Ovary (tissue), 3 donors: Measurements from ENCODE around the gene ESRRG.

Experiments
- POLR2A ChIP-seq: fragments of 450-650 bp; IDR thresholded peaks from one replicate; pipeline ENCODE4 v1.6.1; 2017; ENCODE audit warnings: antibody characterized with exemption, mild to moderate bottlenecking, moderate library complexity
- TF ChIP-seq, protein P1 (sequence below), 3 donors: fragments of 450-650 bp in 2 of 3; fragments of 200-600 bp in 1 of 3; IDR thresholded peaks; one replicate each; pipeline versions ENCODE4 v1.5.1 to v1.8.0; 2016 to 2022; ENCODE audit warnings: antibody characterized with exemption in 3 of 3, mild to moderate bottlenecking in 1 of 3
- donor health status: DM: no; HTN: no; CAD: no.

DNA sequence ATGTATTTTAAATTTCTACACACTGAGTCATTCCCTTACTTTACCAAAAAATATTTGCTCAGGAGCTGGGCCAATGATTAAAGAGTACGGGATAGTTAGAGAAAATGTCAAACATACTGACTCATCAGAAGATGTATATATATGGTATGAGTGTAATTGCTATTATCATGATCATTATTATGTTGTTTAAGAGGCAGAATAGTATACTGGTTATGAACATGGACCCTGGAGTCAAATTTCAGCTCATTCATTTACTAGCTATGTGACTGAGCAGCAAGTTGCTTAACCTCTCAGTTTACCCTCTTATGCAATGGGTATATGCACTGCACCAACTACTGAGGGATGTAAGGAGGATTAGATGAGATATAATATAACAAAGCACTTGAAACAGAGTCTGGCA lies 258.7 kb downstream of the ESRRG start:
- TF ChIP-seq, protein P1, sequence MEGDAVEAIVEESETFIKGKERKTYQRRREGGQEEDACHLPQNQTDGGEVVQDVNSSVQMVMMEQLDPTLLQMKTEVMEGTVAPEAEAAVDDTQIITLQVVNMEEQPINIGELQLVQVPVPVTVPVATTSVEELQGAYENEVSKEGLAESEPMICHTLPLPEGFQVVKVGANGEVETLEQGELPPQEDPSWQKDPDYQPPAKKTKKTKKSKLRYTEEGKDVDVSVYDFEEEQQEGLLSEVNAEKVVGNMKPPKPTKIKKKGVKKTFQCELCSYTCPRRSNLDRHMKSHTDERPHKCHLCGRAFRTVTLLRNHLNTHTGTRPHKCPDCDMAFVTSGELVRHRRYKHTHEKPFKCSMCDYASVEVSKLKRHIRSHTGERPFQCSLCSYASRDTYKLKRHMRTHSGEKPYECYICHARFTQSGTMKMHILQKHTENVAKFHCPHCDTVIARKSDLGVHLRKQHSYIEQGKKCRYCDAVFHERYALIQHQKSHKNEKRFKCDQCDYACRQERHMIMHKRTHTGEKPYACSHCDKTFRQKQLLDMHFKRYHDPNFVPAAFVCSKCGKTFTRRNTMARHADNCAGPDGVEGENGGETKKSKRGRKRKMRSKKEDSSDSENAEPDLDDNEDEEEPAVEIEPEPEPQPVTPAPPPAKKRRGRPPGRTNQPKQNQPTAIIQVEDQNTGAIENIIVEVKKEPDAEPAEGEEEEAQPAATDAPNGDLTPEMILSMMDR (IDR thresholded peaks at IDR 0.05), result no peak
- TF ChIP-seq POLR2A, result no peak
